H1 (cell line): ENCODE data around the gene RRAS2. TPM values are rescaled to one million over a fixed set of nuclear protein-coding genes. Genes with fewer than 3 reads are reported as not detected.

Experiments used
- CTCF ChIA-PET: fragments of 300-600 bp; sonication (Branson Sonifier 250); formaldehyde crosslinking; loops from one replicate; lab custom pipeline; 2021; ENCODE audit not compliant: partially characterized antibody; lab: Charles Lee
- POLR2A ChIA-PET: fragments of 300-600 bp; sonication (Branson Sonifier 250); formaldehyde crosslinking; loops from one replicate; lab custom pipeline; 2021; ENCODE audit warnings: inconsistent platforms; ENCODE audit not compliant: partially characterized antibody; lab: Charles Lee
- DNase-seq, 2 experiments: peaks; one replicate each; pipeline versions ENCODE4 v3.0.0 to v3.0.0-alpha.2; 2010 to 2022; ENCODE audit warnings: low spot score in 2 of 2, low read depth in 1 of 2, mixed read lengths in 1 of 2
- FAIRE-seq: peaks from 2 replicates; lab custom pipeline; 2011; peaks lifted over from hg19 to GRCh38; lab: Jason Lieb, UNC
- H2AFZ ChIP-seq: 2 replicates; pipeline ENCODE4 v1.8.1; 2012; ENCODE audit warnings: low read length, inconsistent platforms
- H2AK5ac ChIP-seq: 2 replicates; pipeline ENCODE4 v1.6.1; 2013; ENCODE audit warnings: low read depth, low read length
- H2BK120ac ChIP-seq: replicated peaks from 2 replicates; pipeline ENCODE3; 2013; ENCODE audit warnings: low read depth, low read length, inconsistent platforms
- H2BK12ac ChIP-seq: 2 replicates; pipeline ENCODE4 v1.6.1; 2013; ENCODE audit warnings: low read depth, low read length
- H2BK15ac ChIP-seq: 2 replicates; pipeline ENCODE4 v1.6.1; 2013; ENCODE audit warnings: low read length
- H2BK20ac ChIP-seq: 2 replicates; pipeline ENCODE4 v1.6.1; 2013; ENCODE audit warnings: low read length
- H2BK5ac ChIP-seq: 2 replicates; pipeline ENCODE4 v1.6.1; 2013; ENCODE audit warnings: low read depth, low read length
- H3K14ac ChIP-seq: 2 replicates; pipeline ENCODE4 v1.6.1; 2013; ENCODE audit warnings: inconsistent platforms; ENCODE audit not compliant: insufficient read length
- H3K18ac ChIP-seq: 2 replicates; pipeline ENCODE4 v1.6.1; 2013; ENCODE audit warnings: low read length; ENCODE audit errors: extremely low read depth
- H3K23ac ChIP-seq: 2 replicates; pipeline ENCODE4 v1.6.1; 2013; ENCODE audit warnings: inconsistent platforms; ENCODE audit not compliant: insufficient read length
- H3K23me2 ChIP-seq: 2 replicates; pipeline ENCODE4 v1.6.1; 2013; ENCODE audit warnings: low read depth, low read length
- H3K27ac ChIP-seq: 2 replicates; pipeline ENCODE4 v1.6.1; 2011; ENCODE audit warnings: low read depth, low read length, inconsistent platforms
- H3K27me3 ChIP-seq, 4 experiments: replicated peaks in 1 of 4; 1 replicate in 1 of 4; 2 replicates in 3 of 4; pipeline versions ENCODE4 v1.6.1 to v1.8.1; 2011 to 2013; ENCODE audit warnings: low read length in 3 of 4, mild to moderate bottlenecking in 3 of 4, inconsistent platforms in 2 of 4, mixed read lengths in 2 of 4, moderate library complexity in 1 of 4; ENCODE audit not compliant: control insufficient read depth in 3 of 4, insufficient read depth in 3 of 4; ENCODE audit errors: extremely low read depth in 1 of 4
- H3K36me3 ChIP-seq, 4 experiments: 2 replicates each; pipeline versions ENCODE4 v1.6.1 to v1.8.1; 2011 to 2013; ENCODE audit warnings: mild to moderate bottlenecking in 4 of 4, low read length in 3 of 4, moderate library complexity in 2 of 4, control low read depth in 1 of 4, inconsistent platforms in 1 of 4; ENCODE audit not compliant: insufficient read depth in 4 of 4, control insufficient read depth in 2 of 4
- H3K4ac ChIP-seq: replicated peaks from 2 replicates; pipeline ENCODE3; 2013; ENCODE audit warnings: low read length, low read depth, mixed read lengths, inconsistent platforms; ENCODE audit not compliant: insufficient read length
- H3K4me1 ChIP-seq, 4 experiments: replicated peaks in 1 of 4; 1 replicate in 1 of 4; 2 replicates in 3 of 4; pipeline versions ENCODE4 v1.6.1 to v1.8.1; 2011 to 2013; ENCODE audit warnings: low read length in 3 of 4, inconsistent platforms in 2 of 4, mixed read lengths in 1 of 4; ENCODE audit not compliant: insufficient read depth in 4 of 4, control insufficient read depth in 3 of 4
- H3K4me2 ChIP-seq, 2 experiments: 2 replicates each; pipeline versions ENCODE4 v1.6.1 to v1.8.1; 2011 to 2013; ENCODE audit warnings: low read depth in 2 of 2, low read length in 2 of 2, control low read depth in 1 of 2, inconsistent platforms in 1 of 2, mild to moderate bottlenecking in 1 of 2; ENCODE audit not compliant: insufficient read depth in 1 of 2
- H3K4me3 ChIP-seq, 4 experiments: fragments of 200-600, 300-600 bp in 1 of 4; sonication (generic), shearing (Covaris generic), sonication (Bioruptor Twin) in 1 of 4; 2 replicates each; pipeline versions ENCODE4 v1.5.1 to v1.8.1; 2011 to 2016; ENCODE audit warnings: low read length in 4 of 4, low read depth in 3 of 4, control low read depth in 2 of 4, inconsistent platforms in 2 of 4, mild to moderate bottlenecking in 2 of 4, mixed read lengths in 1 of 4, moderate library complexity in 1 of 4; ENCODE audit not compliant: insufficient read depth in 2 of 4; ENCODE audit errors: extremely low read depth in 1 of 4
- H3K56ac ChIP-seq: replicated peaks from 2 replicates; pipeline ENCODE3; 2013; ENCODE audit warnings: low read depth, mild to moderate bottlenecking, mixed read lengths, low read length, inconsistent platforms; ENCODE audit not compliant: insufficient read length
- H3K79me1 ChIP-seq: 2 replicates; pipeline ENCODE4 v1.6.1; 2013; ENCODE audit warnings: low read depth, low read length, control low read depth
- H3K79me2 ChIP-seq, 2 experiments: 2 replicates each; pipeline versions ENCODE4 v1.6.1 to v1.8.1; 2012 to 2013; ENCODE audit warnings: low read length in 2 of 2, mild to moderate bottlenecking in 2 of 2, inconsistent platforms in 1 of 2; ENCODE audit not compliant: insufficient read depth in 2 of 2, control insufficient read depth in 1 of 2
- H3K9ac ChIP-seq, 4 experiments: replicated peaks in 1 of 4; 1 replicate in 1 of 4; 2 replicates in 3 of 4; pipeline versions ENCODE4 v1.6.1 to v1.8.1; 2011 to 2013; ENCODE audit warnings: low read depth in 3 of 4, low read length in 3 of 4, control low read depth in 2 of 4, mild to moderate bottlenecking in 2 of 4, moderate library complexity in 2 of 4, inconsistent platforms in 1 of 4; ENCODE audit errors: extremely low read depth in 1 of 4
- H3K9me3 ChIP-seq, 2 experiments: 2 replicates each; pipeline versions ENCODE4 v1.6.1 to v1.8.1; 2012 to 2013; ENCODE audit warnings: mild to moderate bottlenecking in 2 of 2, moderate library complexity in 2 of 2, control low read depth in 1 of 2, inconsistent platforms in 1 of 2, low read depth in 1 of 2, low read length in 1 of 2, mixed read lengths in 1 of 2; ENCODE audit not compliant: insufficient read depth in 2 of 2
- H4K20me1 ChIP-seq, 2 experiments: replicated peaks in 1 of 2; 2 replicates each; pipeline versions ENCODE3 to v1.8.1; 2011 to 2013; ENCODE audit warnings: inconsistent platforms in 2 of 2, low read length in 2 of 2, mild to moderate bottlenecking in 1 of 2; ENCODE audit not compliant: insufficient read depth in 2 of 2, control insufficient read depth in 1 of 2
- H4K5ac ChIP-seq: 2 replicates; pipeline ENCODE4 v1.6.1; 2013; ENCODE audit warnings: low read length, low read depth, mixed read lengths, inconsistent platforms; ENCODE audit not compliant: insufficient read length
- H4K8ac ChIP-seq: 2 replicates; pipeline ENCODE4 v1.8.0; 2013; ENCODE audit warnings: mild to moderate bottlenecking, moderate library complexity, low read length, inconsistent platforms; ENCODE audit not compliant: insufficient read depth; ENCODE audit errors: extremely low read depth
- H4K91ac ChIP-seq: replicated peaks from 2 replicates; pipeline ENCODE3; 2013; ENCODE audit warnings: low read length, mixed read lengths, inconsistent platforms; ENCODE audit not compliant: insufficient read length
- BACH1 ChIP-seq: IDR thresholded peaks from 2 replicates; pipeline ENCODE4 v1.6.1; 2012; ENCODE audit warnings: low read length, improper control_type of control experiment
- SAP30 ChIP-seq: fragments of 300-600 bp; sonication (generic); IDR thresholded peaks from 2 replicates; pipeline ENCODE4 v1.7.1; 2012; ENCODE audit warnings: low read length, moderate library complexity, mild to moderate bottlenecking, inconsistent platforms; ENCODE audit not compliant: insufficient read depth, insufficient replicate concordance
- SP1 ChIP-seq: IDR thresholded peaks from 2 replicates; pipeline ENCODE4 v1.6.1; 2011; ENCODE audit warnings: low read depth, low read length
- SP4 ChIP-seq: IDR thresholded peaks from 2 replicates; pipeline ENCODE4 v1.6.1; 2012; ENCODE audit warnings: low read length, inconsistent platforms
- SUZ12 ChIP-seq: fragments of 200-600 bp; sonication (generic); IDR thresholded peaks from 2 replicates; pipeline ENCODE4 v1.6.1; 2012; ENCODE audit warnings: mild to moderate bottlenecking, inconsistent platforms, low read length, moderate library complexity, mixed read lengths
- TAF7 ChIP-seq: optimal IDR thresholded peaks from 2 replicates; pipeline ENCODE3; 2011; ENCODE audit warnings: low read depth, mild to moderate bottlenecking, inconsistent platforms, low read length, moderate library complexity, borderline replicate concordance
- TCF12 ChIP-seq: IDR thresholded peaks from 2 replicates; pipeline ENCODE4 v1.6.1; 2011; ENCODE audit warnings: low read depth, mild to moderate bottlenecking, low read length
- WGBS, 2 experiments: shearing (Covaris generic) in 1 of 2; methylation state at CpG; one replicate each; pipeline versions ENCODE4 v1.1.6 to v1.1.7; 2013 to 2015; ENCODE audit warnings: low lambda C conversion rate in 2 of 2, mixed read lengths in 2 of 2, inconsistent platforms in 1 of 2, low coverage in 1 of 2, missing lambda C conversion rate in 1 of 2; ENCODE audit not compliant: insufficient replicate concordance in 2 of 2, insufficient coverage in 1 of 2, insufficient read length in 1 of 2; ENCODE audit errors: extremely low coverage in 1 of 2, missing lambda C conversion rate in 1 of 2; 5-methylcytosine and 5-hydroxymethylcytosine counted together
- polyA plus RNA-seq, 7 experiments: library from polyadenylated mRNA; depleted of rRNA in 3 of 7; stranded (reverse) in 5 of 7; unstranded in 2 of 7; fragments of >200 nt in 5 of 7; fragments of 200-250 nt in 2 of 7; gene quantifications; 1 replicate in 5 of 7; 2 replicates in 1 of 7; 4 replicates in 1 of 7; pipeline versions ENCODE4 v1.2.1 to v1.2.3, GENCODE V29; 2011 to 2013; ENCODE audit warnings: missing spikeins in 2 of 7, mixed read lengths in 2 of 7
- total RNA-seq: library from RNA; stranded (reverse); fragmentation: NEBNext Ultra II Directional; extraction: Animal tissue kit (Norgen Biotek cat#: 25700); gene quantifications from 2 replicates; pipeline ENCODE4 v1.2.1, GENCODE V29; 2021
- TF ChIP-seq, protein P1 (sequence below): IDR thresholded peaks from 2 replicates; pipeline ENCODE4 v1.6.1; 2011; ENCODE audit warnings: low read length, improper control_type of control experiment
- TF ChIP-seq, protein P2 (sequence below): IDR thresholded peaks from 2 replicates; pipeline ENCODE4 v1.6.1; 2012; ENCODE audit warnings: low read length, inconsistent platforms

RRAS2 gene
- total and polyA plus RNA-seq, 2 of the 8 experiments (the other 6 are each of a cell fraction or from before 2014, with no cell fraction given), result 72.3 to 234 TPM

DNA sequence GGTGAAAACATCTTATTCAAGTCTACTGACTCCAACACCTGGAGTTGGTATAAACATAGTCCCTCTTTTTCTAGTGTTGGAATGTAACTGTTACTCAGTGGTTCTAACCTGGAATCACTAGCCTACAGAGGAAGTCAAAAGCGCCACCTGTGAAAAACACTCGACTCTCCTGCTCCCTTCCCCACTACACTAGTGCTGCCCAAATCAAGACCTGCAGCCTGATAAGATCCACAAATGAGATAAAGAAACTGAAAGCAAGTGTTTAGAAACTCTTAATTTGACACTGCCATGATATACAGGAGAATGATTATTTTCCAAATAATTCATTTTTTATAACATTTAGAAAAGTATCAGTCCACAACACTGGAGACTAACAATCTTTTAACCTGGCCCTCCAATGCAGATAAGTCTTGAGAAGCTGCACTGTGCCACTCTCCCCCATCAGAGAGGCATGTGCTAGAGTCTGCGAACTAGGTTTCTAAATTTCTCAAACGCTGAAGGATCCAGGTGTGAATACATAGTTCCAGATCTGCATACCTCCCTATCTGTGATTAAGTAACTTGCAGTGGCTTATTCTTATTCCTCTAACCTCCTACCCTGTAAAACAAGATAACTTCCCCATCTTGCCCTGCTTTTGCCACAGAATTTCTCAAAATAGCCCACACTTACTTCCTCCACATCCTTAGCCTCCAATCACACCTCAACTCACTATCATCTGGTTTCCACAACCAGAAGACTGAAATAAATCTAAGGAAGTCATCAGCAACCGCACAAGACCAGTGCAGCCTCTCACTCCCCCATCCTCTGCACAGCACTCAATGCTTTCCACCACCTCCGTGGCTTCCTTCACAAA, 88.1 kb downstream of the RRAS2 start:
- no peak overlapping the region for H2BK20ac ChIP-seq
- peaks cover 0 to 26% (median 8%) of the 10 kb centered on the region in 4 experiments; a peak in 6 of 8 replicates for H3K36me3 ChIP-seq
- H2AK5ac ChIP-seq, result no peak overlapping the region
- no peak overlapping the region for H4K5ac ChIP-seq
- no peaks in the 10 kb centered on the region; the same call in 1 of the 2 replicates for H3K79me1 ChIP-seq
- H3K4me2 ChIP-seq, result no peak overlapping the region
- H3K4me1 ChIP-seq, result no peaks in the 10 kb centered on the region; a peak in 1 of 7 replicates
- no peak overlapping the region for H3K14ac ChIP-seq
- H3K9me3 ChIP-seq, result peaks cover 0 to under 1% of the 10 kb centered on the region in 2 experiments; a peak in 1 of 4 replicates
- no peak overlapping the region for H2BK5ac ChIP-seq
- no peak overlapping the region for H3K9ac ChIP-seq
- H3K4me3 ChIP-seq, result no peak overlapping the region
- no peak overlapping the region for H3K56ac ChIP-seq
- peaks cover 1 to 4% of the 10 kb centered on the region in 2 experiments for H4K20me1 ChIP-seq
- no peak for DNase-seq
- H3K79me2 ChIP-seq, result no peaks in the 10 kb centered on the region
- no peak overlapping the region for H4K91ac ChIP-seq
- H2BK12ac ChIP-seq, result no peak overlapping the region
- ChIA-PET POLR2A (no interaction called here), CTCF (interaction anchor here (1.2 kb wide), 1 partner anchor 142 kb away, joined by 4 read pairs; no protein-coding TSS in a partner anchor)
- H2BK120ac ChIP-seq, result no peak overlapping the region
- H3K27me3 ChIP-seq, result no peaks in the 10 kb centered on the region
- no peak overlapping the region for H3K27ac ChIP-seq
- no peak overlapping the region for H3K23ac ChIP-seq
- H2BK15ac ChIP-seq, result no peak overlapping the region
- no peak for FAIRE-seq
- H3K4ac ChIP-seq, result no peak overlapping the region
- H4K8ac ChIP-seq, result no peak overlapping the region
- WGBS, 2 experiments, result 77% methylated on average over 6 of the region's 6 CpGs; no CpG with 5 or more reads in 1 of the 2 experiments
- H3K18ac ChIP-seq, result no peak overlapping the region
- H3K23me2 ChIP-seq, result no peaks in the 10 kb centered on the region
- H2AFZ ChIP-seq, result no peak overlapping the region
- TF ChIP-seq TCF12, result no peak
- TF ChIP-seq, protein P1, sequence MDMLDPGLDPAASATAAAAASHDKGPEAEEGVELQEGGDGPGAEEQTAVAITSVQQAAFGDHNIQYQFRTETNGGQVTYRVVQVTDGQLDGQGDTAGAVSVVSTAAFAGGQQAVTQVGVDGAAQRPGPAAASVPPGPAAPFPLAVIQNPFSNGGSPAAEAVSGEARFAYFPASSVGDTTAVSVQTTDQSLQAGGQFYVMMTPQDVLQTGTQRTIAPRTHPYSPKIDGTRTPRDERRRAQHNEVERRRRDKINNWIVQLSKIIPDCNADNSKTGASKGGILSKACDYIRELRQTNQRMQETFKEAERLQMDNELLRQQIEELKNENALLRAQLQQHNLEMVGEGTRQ, result no peak
- TF ChIP-seq SP1, result no peak
- TF ChIP-seq TAF7, result no peak
- no peak for TF ChIP-seq SAP30
- TF ChIP-seq BACH1, result no peak
- TF ChIP-seq SUZ12, result no peak
- no peak for TF ChIP-seq SP4
- TF ChIP-seq, protein P2, sequence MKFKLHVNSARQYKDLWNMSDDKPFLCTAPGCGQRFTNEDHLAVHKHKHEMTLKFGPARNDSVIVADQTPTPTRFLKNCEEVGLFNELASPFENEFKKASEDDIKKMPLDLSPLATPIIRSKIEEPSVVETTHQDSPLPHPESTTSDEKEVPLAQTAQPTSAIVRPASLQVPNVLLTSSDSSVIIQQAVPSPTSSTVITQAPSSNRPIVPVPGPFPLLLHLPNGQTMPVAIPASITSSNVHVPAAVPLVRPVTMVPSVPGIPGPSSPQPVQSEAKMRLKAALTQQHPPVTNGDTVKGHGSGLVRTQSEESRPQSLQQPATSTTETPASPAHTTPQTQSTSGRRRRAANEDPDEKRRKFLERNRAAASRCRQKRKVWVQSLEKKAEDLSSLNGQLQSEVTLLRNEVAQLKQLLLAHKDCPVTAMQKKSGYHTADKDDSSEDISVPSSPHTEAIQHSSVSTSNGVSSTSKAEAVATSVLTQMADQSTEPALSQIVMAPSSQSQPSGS, result no peak
